HepG2 (cell line): ENCODE measurements around the gene PROS1. TPM values are rescaled to one million over a fixed set of nuclear protein-coding genes. Genes with fewer than 3 reads are reported as not detected.
A peak's percentile ranks its signal among the peaks of the same experiment; 100 is the strongest.

Experiments used
- ARNT2 ChIP-seq: sonication (generic); formaldehyde crosslinking; IDR thresholded peaks from 2 replicates; pipeline ENCODE4 v1.8.0; 2022; ENCODE audit warnings: mild to moderate bottlenecking, low read depth, missing genetic modification reagents, moderate library complexity
- ATM ChIP-seq: fragments of 450-650 bp; IDR thresholded peaks from 2 replicates; pipeline ENCODE4 v1.7.1; 2017; ENCODE audit warnings: mild to moderate bottlenecking, borderline replicate concordance
- CENPBD1 ChIP-seq: sonication (generic); formaldehyde crosslinking; IDR thresholded peaks from 2 replicates; pipeline ENCODE4 v1.8.0; 2022; ENCODE audit warnings: missing genetic modification reagents, low read depth, mild to moderate bottlenecking, borderline replicate concordance
- DMAP1 ChIP-seq: IDR thresholded peaks from 2 replicates; pipeline ENCODE4 v1.6.1; 2016
- ERF ChIP-seq: IDR thresholded peaks from 2 replicates; pipeline ENCODE4 v1.6.1; 2018; ENCODE audit warnings: missing biosample characterization, missing genetic modification reagents
- FIP1L1 ChIP-seq: fragments of 200-400 bp; formaldehyde crosslinking; IDR thresholded peaks from 2 replicates; pipeline ENCODE4 v1.6.1; 2018; ENCODE audit warnings: low read depth, mild to moderate bottlenecking, low read length, moderate library complexity, borderline replicate concordance; ENCODE audit not compliant: insufficient read depth
- GATA4 ChIP-seq: sonication (generic); IDR thresholded peaks from 2 replicates; pipeline ENCODE4 v1.6.1; 2016; ENCODE audit warnings: antibody characterized with exemption, low read depth, borderline replicate concordance
- GRHL1 ChIP-seq: sonication (generic); formaldehyde crosslinking; conservative IDR thresholded peaks from 2 replicates; pipeline ENCODE4 v1.8.0; 2022; ENCODE audit warnings: missing genetic modification reagents
- HOMEZ ChIP-seq: IDR thresholded peaks from 2 replicates; pipeline ENCODE4 v1.6.1; 2016; ENCODE audit warnings: low read depth
- KAT2B ChIP-seq: fragments of 150-350 bp; IDR thresholded peaks from 2 replicates; pipeline ENCODE4 v1.6.1; 2014; ENCODE audit warnings: low read depth, low read length, borderline replicate concordance
- KDM4B ChIP-seq: sonication (generic); formaldehyde crosslinking; IDR thresholded peaks from 2 replicates; pipeline ENCODE4 v1.4.0; 2020; ENCODE audit warnings: missing genetic modification reagents
- MYNN ChIP-seq: sonication (generic); formaldehyde crosslinking; IDR thresholded peaks from 2 replicates; pipeline ENCODE4 v1.4.0; 2020; ENCODE audit warnings: mild to moderate bottlenecking, low read depth, missing genetic modification reagents
- NFATC3 ChIP-seq: sonication (generic); formaldehyde crosslinking; IDR thresholded peaks from 2 replicates; pipeline ENCODE4 v1.5.1; 2020; ENCODE audit warnings: mild to moderate bottlenecking, missing genetic modification reagents
- NFRKB ChIP-seq: fragments of 450-650 bp; IDR thresholded peaks from 2 replicates; pipeline ENCODE4 v1.6.1; 2017
- NR1H2 ChIP-seq: sonication (generic); formaldehyde crosslinking; IDR thresholded peaks from 2 replicates; pipeline ENCODE4 v1.8.1; 2022; ENCODE audit warnings: low read depth, missing genetic modification reagents, borderline replicate concordance
- SIX1 ChIP-seq: sonication (generic); formaldehyde crosslinking; IDR thresholded peaks from 2 replicates; pipeline ENCODE4 v1.4.0; 2020; ENCODE audit warnings: missing genetic modification reagents, borderline replicate concordance
- ZNF317 ChIP-seq: sonication (generic); formaldehyde crosslinking; IDR thresholded peaks from 2 replicates; pipeline ENCODE4 v1.5.0; 2020; ENCODE audit warnings: mild to moderate bottlenecking, missing genetic modification reagents
- ZNF468 ChIP-seq: sonication (generic); formaldehyde crosslinking; IDR thresholded peaks from 2 replicates; pipeline ENCODE4 v1.8.0; 2022; ENCODE audit warnings: mild to moderate bottlenecking, moderate library complexity, missing genetic modification reagents
- ZNF644 ChIP-seq: IDR thresholded peaks from 2 replicates; pipeline ENCODE4 v1.6.1; 2016; ENCODE audit warnings: low read depth
- ZNF773 ChIP-seq: sonication (generic); formaldehyde crosslinking; IDR thresholded peaks from 2 replicates; pipeline ENCODE4 v1.4.0; 2020; ENCODE audit warnings: missing genetic modification reagents, borderline replicate concordance
- ZNF800 ChIP-seq: sonication (generic); formaldehyde crosslinking; IDR thresholded peaks from 2 replicates; pipeline ENCODE4 v1.4.0; 2020; ENCODE audit warnings: missing genetic modification reagents
- ZNF883 ChIP-seq: sonication (generic); formaldehyde crosslinking; IDR thresholded peaks from 2 replicates; pipeline ENCODE4 v1.5.1; 2020; ENCODE audit warnings: mild to moderate bottlenecking, missing genetic modification reagents; ENCODE audit errors: not compliant biosample characterization
- polyA plus RNA-seq, 8 experiments: library from polyadenylated mRNA; depleted of rRNA in 3 of 8; stranded (reverse) in 7 of 8; unstranded in 1 of 8; fragments of >200 nt; fragmentation: Illumina TruSeq in 4 of 8; extraction: Trizol in 4 of 8; gene quantifications; 2 replicates each; pipeline versions ENCODE4 v1.2.1 to v1.2.3, GENCODE V29; 2011 to 2016; ENCODE audit warnings: low read depth in 4 of 8, missing spikeins in 1 of 8, mixed read lengths in 1 of 8; ENCODE audit not compliant: insufficient read depth in 1 of 8
- total RNA-seq, 5 experiments: library from RNA; depleted of rRNA; stranded (reverse); fragments of >200 nt; fragmentation: Illumina TruSeq; extraction: Trizol; gene quantifications; 2 replicates each; pipeline ENCODE4 v1.2.3, GENCODE V29; 2016; ENCODE audit warnings: low read depth in 1 of 5

PROS1 gene
- total and polyA plus RNA-seq, 2 of the 13 experiments (the other 11 are each of a cell fraction or from before 2014, with no cell fraction given) = 63.8 to 76.8 TPM

- no peak; the same call in 1 of the 2 replicates for TF ChIP-seq HOMEZ (CRISPR knock-in tag)
- peak; percentile 44; the same call in 1 of the 2 replicates for TF ChIP-seq KDM4B (CRISPR knock-in tag)
- TF ChIP-seq ZNF800 = peak; percentile 86
- no peak for TF ChIP-seq ZNF317 (CRISPR knock-in tag)
- no peak for TF ChIP-seq GRHL1 (CRISPR knock-in tag)
- TF ChIP-seq ARNT2 (CRISPR knock-in tag) = peak; percentile 82
- TF ChIP-seq ZNF468 (CRISPR knock-in tag) = no peak
- TF ChIP-seq ZNF644 (CRISPR knock-in tag) = no peak; the same call in 1 of the 2 replicates
- no peak for TF ChIP-seq ATM
- TF ChIP-seq MYNN (CRISPR knock-in tag) = no peak
- no peak for TF ChIP-seq ZNF883
- TF ChIP-seq FIP1L1 = no peak
- peak; percentile 75; the same call in 1 of the 2 replicates for TF ChIP-seq ZNF773 (CRISPR knock-in tag)
- TF ChIP-seq DMAP1 (CRISPR knock-in tag) = peak; percentile 56; the same call in 1 of the 2 replicates
- TF ChIP-seq SIX1 (CRISPR knock-in tag) = no peak
- TF ChIP-seq ERF (CRISPR knock-in tag) = no peak
- no peak; the same call in 1 of the 2 replicates for TF ChIP-seq CENPBD1
- TF ChIP-seq KAT2B = no peak
- no peak for TF ChIP-seq NFATC3 (CRISPR knock-in tag)
- no peak for TF ChIP-seq GATA4
- TF ChIP-seq NFRKB = no peak
- TF ChIP-seq NR1H2 (CRISPR knock-in tag) = no peak
These were observed at the start of gene PROS1 (continued) for GRCh38 chr3:93973131-93974126.
